ENCODE data around the gene DSP.

DSP gene

GRCh38 chr6:7496266-7496875 is 45.1 kb upstream of the DSP start:
- Histone ChIP-seq H3K4me3 (ENCODE audit: low read depth, low read length, poor library complexity, severe bottlenecking) (no peak overlapping the region), H3K27ac (ENCODE audit: low read depth, low read length, poor library complexity, severe bottlenecking) (no peak overlapping the region), H3K9ac (ENCODE audit: low read length) (no peak overlapping the region), H3F3A (ENCODE audit: insufficient read depth, low read length) (no peaks in the 10 kb centered on the region), H3K36me3 (ENCODE audit: insufficient read depth, low read length) (no peaks in the 10 kb centered on the region), H2AFZ (ENCODE audit: low read length) (no peak overlapping the region), H3K27me3 (ENCODE audit: insufficient read depth, low read length) (no peaks in the 10 kb centered on the region), H4K20me1 (ENCODE audit: insufficient read depth, low read length) (no peaks in the 10 kb centered on the region), H3K9me2 (ENCODE audit: low read depth, low read length) (no peaks in the 10 kb centered on the region), H3K4me2 (ENCODE audit: low read length) (no peak overlapping the region), H3K9me3 (ENCODE audit: low read length) (no peaks in the 10 kb centered on the region), H3K79me2 (ENCODE audit: insufficient read depth, low read length) (no peaks in the 10 kb centered on the region), H3K4me1 (ENCODE audit: insufficient read depth, low read length, severe bottlenecking) (no peaks in the 10 kb centered on the region)
- TF ChIP-seq EZH2 (IDR thresholded peaks at IDR 0.05; ENCODE audit: borderline replicate concordance, low read length) (no peak), CTCF (IDR thresholded peaks at IDR 0.05; ENCODE audit: low read length) (no peak)

GRCh38 chr6:7500752-7501282 is 40.7 kb upstream of the DSP start:
- Histone ChIP-seq H3K4me1 (ENCODE audit: insufficient read depth, low read length, severe bottlenecking) (no peaks in the 10 kb centered on the region), H4K20me1 (ENCODE audit: insufficient read depth, low read length) (no peaks in the 10 kb centered on the region), H3K9ac (ENCODE audit: low read length) (no peak overlapping the region), H3F3A (ENCODE audit: insufficient read depth, low read length) (no peaks in the 10 kb centered on the region), H3K27ac (ENCODE audit: low read depth, low read length, poor library complexity, severe bottlenecking) (no peak overlapping the region), H3K79me2 (ENCODE audit: insufficient read depth, low read length) (no peaks in the 10 kb centered on the region), H3K4me2 (ENCODE audit: low read length) (no peak overlapping the region), H2AFZ (ENCODE audit: low read length) (no peak overlapping the region), H3K9me2 (ENCODE audit: low read depth, low read length) (no peaks in the 10 kb centered on the region), H3K4me3 (ENCODE audit: low read depth, low read length, poor library complexity, severe bottlenecking) (no peak overlapping the region), H3K9me3 (ENCODE audit: low read length) (no peaks in the 10 kb centered on the region), H3K36me3 (ENCODE audit: insufficient read depth, low read length) (no peaks in the 10 kb centered on the region), H3K27me3 (ENCODE audit: insufficient read depth, low read length) (no peaks in the 10 kb centered on the region)
- TF ChIP-seq EZH2 (IDR thresholded peaks at IDR 0.05; ENCODE audit: borderline replicate concordance, low read length) (no peak), CTCF (IDR thresholded peaks at IDR 0.05; ENCODE audit: low read length) (no peak)

GRCh38 chr6:7502743-7503142 is 38.7 kb upstream of the DSP start:
- Histone ChIP-seq H3K79me2 (ENCODE audit: insufficient read depth, low read length) (no peaks in the 10 kb centered on the region), H3F3A (ENCODE audit: insufficient read depth, low read length) (no peaks in the 10 kb centered on the region), H3K4me1 (ENCODE audit: insufficient read depth, low read length, severe bottlenecking) (no peaks in the 10 kb centered on the region), H3K4me2 (ENCODE audit: low read length) (no peak overlapping the region), H3K27ac (ENCODE audit: low read depth, low read length, poor library complexity, severe bottlenecking) (no peak overlapping the region), H3K9me3 (ENCODE audit: low read length) (no peaks in the 10 kb centered on the region), H3K36me3 (ENCODE audit: insufficient read depth, low read length) (no peaks in the 10 kb centered on the region), H3K27me3 (ENCODE audit: insufficient read depth, low read length) (no peaks in the 10 kb centered on the region), H3K4me3 (ENCODE audit: low read depth, low read length, poor library complexity, severe bottlenecking) (no peak overlapping the region), H3K9ac (ENCODE audit: low read length) (no peak overlapping the region), H3K9me2 (ENCODE audit: low read depth, low read length) (no peaks in the 10 kb centered on the region), H4K20me1 (ENCODE audit: insufficient read depth, low read length) (no peaks in the 10 kb centered on the region), H2AFZ (ENCODE audit: low read length) (no peak overlapping the region)
- TF ChIP-seq CTCF (IDR thresholded peaks at IDR 0.05; ENCODE audit: low read length) (no peak), EZH2 (IDR thresholded peaks at IDR 0.05; ENCODE audit: borderline replicate concordance, low read length) (no peak)
